Cardiac septum (tissue), 1 donor: ENCODE measurements around the gene CEP112. TPM values are rescaled to one million over a fixed set of nuclear protein-coding genes. Genes with fewer than 3 reads are reported as not detected.
"Not testable (repeated sequence)": the region's sequence is repeated elsewhere in the genome, so short reads cannot be mapped to it uniquely, and the experiment has no call there.

Source experiments
- DNase-seq: peaks from one replicate; pipeline ENCODE4 v3.0.0-alpha.2; 2020; ENCODE audit warnings: low spot score
- intact Hi-C: fragments of 100-400 bp; cut with DNase I; formaldehyde crosslinking; loops from one replicate; pipeline ENCODE4 v1.14.0; 2022
- total RNA-seq: library from RNA; stranded (reverse); fragmentation: NEBNext Ultra II Directional; extraction: Animal tissue kit (Norgen Biotek cat#: 25700); gene quantifications from one replicate; pipeline ENCODE4 v1.2.1, GENCODE V29; 2021
- donor health status: DM: no; HTN: no; CAD: no.

The CEP112 gene
- total RNA-seq, 1 donor from 2014 or later: 19.6 TPM

- DNase-seq: no peak
- intact Hi-C loops: no loop called here
These were observed 501.2 kb downstream of the CEP112 start for GRCh38 chr17:65690626-65691310.

DNA sequence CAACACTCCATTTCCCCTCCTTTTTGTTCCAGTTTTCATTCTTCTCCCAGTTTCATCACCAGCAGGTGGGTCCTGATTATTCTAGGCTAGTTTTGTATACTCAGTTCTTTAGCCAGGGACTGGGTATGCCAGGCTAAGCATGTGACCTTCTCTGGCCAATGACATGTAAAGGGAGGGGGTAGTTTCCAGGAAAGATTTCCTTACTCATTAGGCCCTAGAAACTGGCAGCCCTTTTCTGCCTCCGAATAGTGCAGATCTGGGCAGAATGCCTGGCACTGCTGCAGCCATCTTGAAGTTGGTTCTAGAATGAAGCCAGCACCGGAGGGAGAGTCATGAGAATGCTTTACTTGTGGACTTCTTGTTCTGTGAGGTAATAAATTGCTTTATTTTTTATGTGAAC lies 503.6 kb downstream of the CEP112 start:
- DNase-seq: no peak
- intact Hi-C loops: no loop called here

DNA sequence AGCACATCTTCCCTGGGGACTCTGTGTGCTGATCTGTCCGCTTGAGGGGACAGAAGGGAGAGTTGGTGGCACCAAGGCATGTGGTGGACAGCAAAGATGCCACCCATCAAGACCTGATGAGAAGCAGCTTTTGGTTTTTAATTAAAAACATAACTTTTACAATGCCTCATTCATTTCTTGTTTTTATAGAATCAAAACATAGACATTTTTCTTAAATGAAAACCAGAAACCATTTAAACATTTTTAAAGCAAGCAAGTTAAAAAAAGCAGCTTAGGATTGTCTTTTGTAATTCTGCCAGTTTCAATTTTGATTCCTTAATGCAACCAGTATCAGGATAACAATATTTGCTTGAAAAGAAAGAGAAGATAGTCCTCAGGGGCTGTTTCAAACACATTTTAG lies 506.8 kb downstream of the CEP112 start:
- DNase-seq: no peak
- intact Hi-C loops: no loop called here

- intact Hi-C loops: no loop called here
- no peak for DNase-seq
These were observed 507.3 kb downstream of the CEP112 start for GRCh38 chr17:65684631-65685030.

DNA sequence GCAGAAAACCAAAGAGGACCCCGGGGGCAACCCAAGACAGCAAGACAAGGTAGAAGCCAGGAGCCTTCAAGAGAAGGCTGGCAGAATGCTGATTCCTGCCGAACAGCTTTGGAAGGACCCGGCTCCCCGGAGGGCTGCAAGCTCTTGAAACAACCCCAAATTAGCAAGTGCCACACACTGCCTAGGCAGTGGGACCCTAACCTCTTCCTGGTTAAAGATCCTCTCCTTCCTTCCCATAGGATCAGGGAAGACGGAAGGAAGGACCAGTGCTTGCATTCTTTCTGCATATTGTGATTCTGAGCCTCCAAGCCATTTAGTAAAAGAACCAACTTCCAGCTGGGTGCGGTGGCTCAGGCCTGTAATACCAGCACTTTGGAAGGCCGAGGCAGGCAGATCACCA lies 508.5 kb downstream of the CEP112 start:
- intact Hi-C loops: no loop called here
- DNase-seq: no peak

DNA sequence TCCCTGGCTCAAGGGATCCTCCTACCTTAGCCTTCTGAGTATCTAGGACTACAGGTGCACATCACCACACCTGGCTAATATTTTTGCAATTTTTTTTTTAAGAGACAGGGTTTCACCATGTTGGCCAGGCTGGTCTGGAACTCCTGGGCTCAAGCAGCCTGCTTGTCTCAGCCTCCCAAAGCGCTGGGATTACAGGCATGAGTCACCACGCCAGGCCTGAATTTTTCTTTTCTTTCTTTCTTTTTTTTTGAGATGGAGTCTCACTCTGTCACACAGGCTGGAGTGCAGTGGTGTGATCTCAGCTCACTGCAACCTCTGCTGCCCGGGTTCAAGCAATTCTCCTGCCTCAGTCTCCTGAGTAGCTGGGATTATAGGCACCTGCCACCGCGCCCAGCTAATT lies 510.2 kb downstream of the CEP112 start:
- DNase-seq, intact Hi-C loops: not testable (repeated sequence)

DNA sequence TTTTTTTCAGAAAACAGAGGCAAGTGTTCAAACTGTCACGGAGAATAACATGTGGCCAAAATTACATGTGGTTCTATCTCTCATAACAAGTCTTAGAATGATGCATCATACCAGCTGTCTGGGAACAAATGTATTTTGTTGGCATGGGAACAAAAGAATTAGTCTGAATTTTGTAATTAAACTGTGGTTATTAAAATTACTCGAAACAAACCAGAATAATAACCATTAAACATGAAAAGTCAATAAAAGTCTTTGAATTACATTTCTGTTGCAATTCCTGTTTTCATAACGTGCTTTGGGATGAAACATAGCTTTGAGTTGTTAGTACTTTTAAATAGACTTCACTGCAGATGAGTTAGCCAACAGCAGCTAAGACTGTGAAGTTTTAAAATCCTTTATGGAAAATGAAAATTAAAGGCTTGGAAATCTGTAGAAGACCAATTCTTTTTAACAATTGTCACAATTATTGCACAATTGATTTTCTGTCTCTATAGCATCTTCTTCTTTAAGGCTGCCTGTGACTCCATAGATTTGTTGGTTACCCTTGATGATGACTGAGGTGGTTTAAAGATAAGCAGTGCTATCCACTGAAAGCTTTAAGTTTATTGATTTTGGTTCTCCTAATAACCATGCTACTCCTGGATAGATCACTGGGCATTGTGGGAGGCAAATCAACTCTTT lies 512.6 kb downstream of the CEP112 start:
- intact Hi-C loops: loop anchor here (10.0 kb wide), 1 partner anchor 385 kb away; no protein-coding TSS in a partner anchor
- no peak for DNase-seq

- DNase-seq: no peak
- intact Hi-C loops: loop anchor here (10.0 kb wide), 1 partner anchor 384 kb away; no protein-coding TSS in a partner anchor
These were observed 513.4 kb downstream of the CEP112 start for GRCh38 chr17:65678546-65678945.

- intact Hi-C loops: loop anchor here (10.0 kb wide), 1 partner anchor 383 kb away; no protein-coding TSS in a partner anchor
These were observed 514.0 kb downstream of the CEP112 start for GRCh38 chr17:65677932-65678331.

DNA sequence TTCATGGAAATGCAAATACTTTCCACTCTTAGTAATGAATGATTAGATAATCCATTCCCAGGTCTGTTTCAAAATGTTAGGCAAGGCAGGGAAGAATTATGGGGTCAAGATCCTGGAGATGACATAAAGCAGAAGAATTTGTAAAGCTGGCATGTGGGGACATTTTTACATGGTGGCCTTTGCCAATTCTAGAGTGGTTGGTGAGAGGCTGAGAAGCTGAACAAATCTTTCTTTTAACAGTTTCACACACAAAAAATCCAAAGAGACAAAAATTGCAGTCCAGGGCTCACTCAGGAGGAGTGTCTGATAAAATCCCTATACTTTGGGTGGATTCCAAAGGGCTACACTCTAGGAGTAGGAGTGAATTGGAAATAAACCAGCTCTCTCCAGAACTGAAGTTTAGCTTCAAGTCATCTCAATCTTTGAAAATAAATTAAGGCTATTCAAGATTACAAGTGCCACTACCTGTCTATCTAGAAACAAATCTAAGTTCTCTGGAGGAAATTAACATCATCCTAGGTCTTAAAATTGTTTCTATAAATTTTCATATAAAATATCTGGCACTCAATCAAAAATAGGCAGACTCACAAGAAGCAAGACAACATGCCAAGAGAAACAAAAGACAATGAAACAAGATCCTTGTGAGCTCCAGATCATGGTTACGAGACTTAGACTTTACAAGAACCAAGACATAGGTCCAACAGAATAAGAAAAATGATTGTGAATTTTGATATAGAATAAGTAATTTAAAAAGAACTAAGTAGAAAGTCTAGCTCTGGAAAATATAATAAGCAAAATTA lies 517.5 kb downstream of the CEP112 start:
- intact Hi-C loops: loop anchor here (10.0 kb wide), 1 partner anchor 380 kb away; no protein-coding TSS in a partner anchor

More at GRCh38 chr17:65677932-65678331, 514.0 kb downstream of the CEP112 start:
- DNase-seq: no peak

GRCh38 chr17:65670667-65671371 lies 521.1 kb downstream of the CEP112 start:
- no peak for DNase-seq
- intact Hi-C loops: loop anchor here (10.0 kb wide), 1 partner anchor 376 kb away; no protein-coding TSS in a partner anchor

More for the DNA sequence above, 517.5 kb downstream of the CEP112 start:
- DNase-seq: no peak

DNA sequence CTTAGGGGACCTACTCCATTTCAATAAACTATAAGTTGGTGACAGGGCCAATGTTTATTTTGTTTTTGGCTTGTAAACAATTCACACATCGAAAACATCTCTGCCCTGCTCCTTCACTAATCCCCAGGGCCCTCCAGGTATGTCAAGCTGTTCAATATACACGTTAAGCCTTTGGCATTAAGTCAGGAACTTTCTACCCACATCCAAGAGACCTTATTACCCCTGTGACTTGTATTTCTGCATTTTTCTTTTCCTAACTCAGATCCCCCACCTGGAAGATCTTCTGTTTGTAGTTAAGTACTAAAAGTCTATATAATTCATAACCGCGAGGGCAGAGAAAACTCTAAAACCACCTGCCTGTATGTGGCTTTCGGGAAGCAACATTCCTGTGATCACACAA lies 523.7 kb downstream of the CEP112 start:
- DNase-seq: no peak
- intact Hi-C loops: no loop called here

GRCh38 chr17:65667656-65668055 lies 524.3 kb downstream of the CEP112 start:
- DNase-seq: no peak
- intact Hi-C loops: no loop called here

DNA sequence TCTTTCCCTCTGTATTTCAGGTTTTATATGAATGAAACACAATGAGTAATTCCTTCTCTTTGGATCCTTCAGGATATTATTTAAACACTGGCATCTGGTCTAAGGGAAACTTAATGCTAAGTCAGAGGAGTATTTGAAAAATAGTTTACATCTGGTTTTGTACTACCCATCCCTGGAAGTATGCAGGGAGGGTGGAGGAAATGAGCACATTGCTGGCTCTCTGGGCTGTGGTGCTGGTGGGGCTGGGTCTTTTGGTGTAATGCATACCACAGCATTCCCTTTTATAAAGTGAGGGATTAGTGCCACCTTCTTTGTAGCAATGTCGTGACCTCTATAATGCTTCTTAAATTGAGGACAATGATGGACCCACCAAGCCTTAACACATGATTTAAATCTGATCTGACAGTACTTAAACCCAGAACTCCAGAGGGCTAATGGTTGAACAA lies 525.0 kb downstream of the CEP112 start:
- DNase-seq: no peak
- intact Hi-C loops: no loop called here

DNA sequence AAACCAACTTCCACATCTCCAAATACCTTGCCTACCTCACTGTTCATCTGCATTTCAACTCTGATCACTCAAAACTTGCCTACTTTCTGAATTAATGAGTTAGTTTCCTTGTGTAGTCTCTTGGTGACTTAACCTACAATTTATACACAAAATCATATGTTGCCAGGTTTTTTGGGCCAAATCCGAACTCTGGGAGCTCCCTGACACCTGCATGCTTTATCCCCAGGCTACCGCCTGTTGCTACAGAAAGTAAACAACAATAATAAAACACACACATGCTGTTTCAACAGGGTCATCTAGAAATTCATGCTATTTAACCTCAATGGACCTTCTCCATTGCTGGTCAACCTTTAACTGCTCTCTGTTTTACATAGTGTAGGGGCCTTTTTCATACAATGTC lies 526.0 kb downstream of the CEP112 start:
- intact Hi-C loops: no loop called here

GRCh38 chr17:65664696-65665095 lies 527.2 kb downstream of the CEP112 start:
- no peak for DNase-seq

More for the DNA sequence above, 526.0 kb downstream of the CEP112 start:
- no peak for DNase-seq

DNA sequence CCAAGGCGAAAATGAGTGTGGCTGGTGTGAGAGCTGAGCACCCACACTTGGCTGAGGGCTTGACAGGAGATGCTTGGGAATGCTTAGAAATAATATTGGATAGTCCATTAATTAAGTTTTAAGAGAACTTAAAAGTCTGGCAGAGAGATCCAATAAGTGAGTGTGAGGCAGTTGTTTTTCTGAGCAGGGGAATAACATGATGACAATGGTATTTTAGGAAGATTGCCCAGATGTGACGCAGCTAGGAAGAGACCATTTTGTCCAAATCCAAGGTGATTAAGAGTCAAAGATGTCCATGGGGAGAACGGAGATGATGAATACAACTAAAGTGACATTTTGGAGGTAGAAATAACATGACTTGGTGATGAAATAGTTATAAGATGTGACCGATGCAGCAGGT lies 527.7 kb downstream of the CEP112 start:
- intact Hi-C loops: no loop called here
- no peak for DNase-seq

More at GRCh38 chr17:65664696-65665095, 527.2 kb downstream of the CEP112 start:
- intact Hi-C loops: no loop called here

- intact Hi-C loops: no loop called here
These were observed 529.7 kb downstream of the CEP112 start for GRCh38 chr17:65662196-65662595.

GRCh38 chr17:65660947-65661346 lies 531.0 kb downstream of the CEP112 start:
- no peak for DNase-seq
- intact Hi-C loops: no loop called here

More at GRCh38 chr17:65662196-65662595, 529.7 kb downstream of the CEP112 start:
- no peak for DNase-seq
